ENCODE results near the gene KRTAP21-3. TPM values are rescaled to one million over a fixed set of nuclear protein-coding genes. Genes with fewer than 3 reads are reported as not detected.

Gene KRTAP21-3
- polyA plus RNA-seq, 3 donors, result not detected

DNA sequence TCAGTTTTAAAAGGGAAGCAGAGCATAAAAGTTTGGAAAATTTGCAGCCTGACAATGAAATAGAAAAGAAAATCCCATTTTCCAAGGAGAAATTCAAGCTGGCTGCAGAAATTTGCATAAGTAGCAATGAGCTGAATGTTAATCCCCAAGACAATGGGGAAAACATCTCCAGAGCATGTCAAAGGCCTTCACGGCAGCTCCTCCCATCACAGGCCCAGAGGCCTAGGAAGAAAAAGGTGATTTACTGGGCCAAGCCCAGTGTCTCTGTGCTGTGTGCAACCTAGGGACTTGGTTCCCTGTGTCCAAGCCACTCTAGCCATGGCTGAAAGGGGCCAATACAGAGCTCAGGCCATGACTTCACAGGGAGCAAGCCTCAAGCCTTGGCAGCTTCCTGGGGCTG is 49.8 kb downstream of the KRTAP21-3 start:
- DNase-seq (ENCODE audit: low read depth in 3 of 3, low spot score in 2 of 3), result no peak

Other genes with a start within 250 kb of the KRTAP21-3 start
- not detected for gene KRTAP19-1, start 238.4 kb downstream of the KRTAP21-3 start, polyA plus RNA-seq (ENCODE audit: insufficient read length in 3 of 3)
- gene KRTAP19-2, start 231.3 kb downstream of the KRTAP21-3 start, polyA plus RNA-seq (ENCODE audit: insufficient read length in 3 of 3), result not detected
- gene KRTAP19-3, start 226.8 kb downstream of the KRTAP21-3 start, polyA plus RNA-seq (ENCODE audit: insufficient read length in 3 of 3), result not detected
- not detected for gene KRTAP19-4, start 221.6 kb downstream of the KRTAP21-3 start, polyA plus RNA-seq (ENCODE audit: insufficient read length in 3 of 3)
- not detected for gene KRTAP19-5, start 216.6 kb downstream of the KRTAP21-3 start, polyA plus RNA-seq (ENCODE audit: insufficient read length in 3 of 3)
- gene KRTAP19-6, start 176.9 kb downstream of the KRTAP21-3 start, polyA plus RNA-seq (ENCODE audit: insufficient read length in 3 of 3), result not detected
- not detected for gene KRTAP19-7, start 157.5 kb downstream of the KRTAP21-3 start, polyA plus RNA-seq (ENCODE audit: insufficient read length in 3 of 3)
- gene KRTAP22-2, start 128.4 kb downstream of the KRTAP21-3 start, polyA plus RNA-seq (ENCODE audit: insufficient read length in 3 of 3), result not detected
- not detected for gene KRTAP6-3, start 126.3 kb downstream of the KRTAP21-3 start, polyA plus RNA-seq (ENCODE audit: insufficient read length in 3 of 3)
- gene KRTAP6-2, start 119.9 kb downstream of the KRTAP21-3 start, polyA plus RNA-seq (ENCODE audit: insufficient read length in 3 of 3), result not detected
- not detected for gene KRTAP22-1, start 117.7 kb downstream of the KRTAP21-3 start, polyA plus RNA-seq (ENCODE audit: insufficient read length in 3 of 3)
- gene KRTAP6-1, start 104.8 kb downstream of the KRTAP21-3 start, polyA plus RNA-seq (ENCODE audit: insufficient read length in 3 of 3), result not detected
- not detected for gene KRTAP20-1, start 102.4 kb downstream of the KRTAP21-3 start, polyA plus RNA-seq (ENCODE audit: insufficient read length in 3 of 3)
- not detected for gene KRTAP20-4, start 98.2 kb downstream of the KRTAP21-3 start, polyA plus RNA-seq (ENCODE audit: insufficient read length in 3 of 3)
- gene KRTAP20-2, start 83.6 kb downstream of the KRTAP21-3 start, polyA plus RNA-seq (ENCODE audit: insufficient read length in 3 of 3), result not detected
- gene KRTAP20-3, start 75.9 kb downstream of the KRTAP21-3 start, polyA plus RNA-seq (ENCODE audit: insufficient read length in 3 of 3), result not detected
- not detected for gene KRTAP21-2, start 28.5 kb upstream of the KRTAP21-3 start, polyA plus RNA-seq (ENCODE audit: insufficient read length in 3 of 3)
- gene KRTAP21-1, start 36.7 kb upstream of the KRTAP21-3 start, polyA plus RNA-seq (ENCODE audit: insufficient read length in 3 of 3), result not detected
- gene KRTAP8-1, start 94.5 kb upstream of the KRTAP21-3 start, polyA plus RNA-seq (ENCODE audit: insufficient read length in 3 of 3), result not detected
- not detected for gene KRTAP7-1, start 111.0 kb upstream of the KRTAP21-3 start, polyA plus RNA-seq (ENCODE audit: insufficient read length in 3 of 3)
- gene KRTAP11-1, start 162.8 kb upstream of the KRTAP21-3 start, polyA plus RNA-seq (ENCODE audit: insufficient read length in 3 of 3), result not detected

All from right renal cortex interstitium (tissue), 3 donors.